HepG2 (cell line): ENCODE measurements around the gene HRC. TPM values are rescaled to one million over a fixed set of nuclear protein-coding genes. Genes with fewer than 3 reads are reported as not detected.

Experiments used
- ATF7-NPFF ChIP-seq: sonication (generic); formaldehyde crosslinking; IDR thresholded peaks from 2 replicates; pipeline ENCODE4 v1.8.1; 2023; ENCODE audit warnings: mild to moderate bottlenecking, low read depth, missing genetic modification reagents, moderate library complexity
- BCL3 ChIP-seq: sonication (generic); formaldehyde crosslinking; IDR thresholded peaks from 2 replicates; pipeline ENCODE4 v1.5.1; 2020; ENCODE audit warnings: mild to moderate bottlenecking, missing genetic modification reagents, moderate library complexity
- CAMTA2 ChIP-seq: sonication (generic); formaldehyde crosslinking; IDR thresholded peaks from 2 replicates; pipeline ENCODE4 v1.4.0; 2020; ENCODE audit warnings: mild to moderate bottlenecking, missing genetic modification reagents, borderline replicate concordance
- CHD4 ChIP-seq: fragments of 200-600 bp; sonication (generic); IDR thresholded peaks from 2 replicates; pipeline ENCODE4 v1.7.0; 2017; ENCODE audit warnings: mild to moderate bottlenecking, low read length, borderline replicate concordance
- HNRNPLL ChIP-seq: fragments of 200-400 bp; formaldehyde crosslinking; IDR thresholded peaks from 2 replicates; pipeline ENCODE4 v1.6.1; 2017; ENCODE audit warnings: mild to moderate bottlenecking, low read depth, low read length; ENCODE audit not compliant: poor library complexity, severe bottlenecking
- KDM3A ChIP-seq: IDR thresholded peaks from 2 replicates; pipeline ENCODE4 v1.6.1; 2018; ENCODE audit warnings: low read depth, missing compliant biosample characterization
- MTF1 ChIP-seq: sonication (generic); formaldehyde crosslinking; IDR thresholded peaks from 2 replicates; pipeline ENCODE4 v1.5.0; 2020; ENCODE audit warnings: missing genetic modification reagents
- MYC ChIP-seq: sonication (generic); formaldehyde crosslinking; IDR thresholded peaks from 2 replicates; pipeline ENCODE4 v1.9.0; 2021; ENCODE audit warnings: missing genetic modification reagents, borderline replicate concordance
- PHF8 ChIP-seq: sonication (generic); formaldehyde crosslinking; IDR thresholded peaks from 2 replicates; pipeline ENCODE4 v1.5.0; 2020; ENCODE audit warnings: missing genetic modification reagents
- SAP130 ChIP-seq: IDR thresholded peaks from 2 replicates; pipeline ENCODE4 v1.6.1; 2016; ENCODE audit warnings: low read depth
- SMAD1 ChIP-seq: sonication (generic); formaldehyde crosslinking; IDR thresholded peaks from 2 replicates; pipeline ENCODE4 v1.4.0; 2020; ENCODE audit warnings: missing genetic modification reagents, low read depth, mild to moderate bottlenecking, borderline replicate concordance
- ZBTB20 ChIP-seq: sonication (generic); formaldehyde crosslinking; IDR thresholded peaks from 2 replicates; pipeline ENCODE4 v1.8.1; 2023; ENCODE audit warnings: missing genetic modification reagents, low read depth, mild to moderate bottlenecking, borderline replicate concordance
- ZBTB7B ChIP-seq: sonication (generic); formaldehyde crosslinking; IDR thresholded peaks from 2 replicates; pipeline ENCODE4 v1.4.0; 2020; ENCODE audit warnings: missing genetic modification reagents
- ZNF510 ChIP-seq: sonication (generic); formaldehyde crosslinking; IDR thresholded peaks from 2 replicates; pipeline ENCODE4 v1.4.0; 2020; ENCODE audit warnings: low read depth, mild to moderate bottlenecking, missing genetic modification reagents
- ZNF512B ChIP-seq: sonication (generic); formaldehyde crosslinking; IDR thresholded peaks from 2 replicates; pipeline ENCODE4 v1.5.1; 2020; ENCODE audit warnings: missing genetic modification reagents, mild to moderate bottlenecking, borderline replicate concordance
- polyA plus RNA-seq, 8 experiments: library from polyadenylated mRNA; depleted of rRNA in 3 of 8; stranded (reverse) in 7 of 8; unstranded in 1 of 8; fragments of >200 nt; fragmentation: Illumina TruSeq in 4 of 8; extraction: Trizol in 4 of 8; gene quantifications; 2 replicates each; pipeline versions ENCODE4 v1.2.1 to v1.2.3, GENCODE V29; 2011 to 2016; ENCODE audit warnings: low read depth in 4 of 8, missing spikeins in 1 of 8, mixed read lengths in 1 of 8; ENCODE audit not compliant: insufficient read depth in 1 of 8
- total RNA-seq, 5 experiments: library from RNA; depleted of rRNA; stranded (reverse); fragments of >200 nt; fragmentation: Illumina TruSeq; extraction: Trizol; gene quantifications; 2 replicates each; pipeline ENCODE4 v1.2.3, GENCODE V29; 2016; ENCODE audit warnings: low read depth in 1 of 5
- TF ChIP-seq, protein P1 (sequence below): sonication (generic); formaldehyde crosslinking; IDR thresholded peaks from 2 replicates; pipeline ENCODE4 v1.9.0; 2022; ENCODE audit warnings: missing genetic modification reagents, mild to moderate bottlenecking, borderline replicate concordance
- TF ChIP-seq, protein P2 (sequence below): sonication (generic); formaldehyde crosslinking; IDR thresholded peaks from 2 replicates; pipeline ENCODE4 v1.8.1; 2022; ENCODE audit warnings: low read depth, mild to moderate bottlenecking, missing genetic modification reagents
- TF ChIP-seq, protein P3 (sequence below): IDR thresholded peaks from 2 replicates; pipeline ENCODE4 v1.6.1; 2016; ENCODE audit warnings: mild to moderate bottlenecking, missing biosample characterization, missing genetic modification reagents

Gene HRC
- total and polyA plus RNA-seq, 2 of the 13 experiments (the other 11 are each of a cell fraction or from before 2014, with no cell fraction given), result 3.6 to 15.4 TPM

- TF ChIP-seq, protein P1, sequence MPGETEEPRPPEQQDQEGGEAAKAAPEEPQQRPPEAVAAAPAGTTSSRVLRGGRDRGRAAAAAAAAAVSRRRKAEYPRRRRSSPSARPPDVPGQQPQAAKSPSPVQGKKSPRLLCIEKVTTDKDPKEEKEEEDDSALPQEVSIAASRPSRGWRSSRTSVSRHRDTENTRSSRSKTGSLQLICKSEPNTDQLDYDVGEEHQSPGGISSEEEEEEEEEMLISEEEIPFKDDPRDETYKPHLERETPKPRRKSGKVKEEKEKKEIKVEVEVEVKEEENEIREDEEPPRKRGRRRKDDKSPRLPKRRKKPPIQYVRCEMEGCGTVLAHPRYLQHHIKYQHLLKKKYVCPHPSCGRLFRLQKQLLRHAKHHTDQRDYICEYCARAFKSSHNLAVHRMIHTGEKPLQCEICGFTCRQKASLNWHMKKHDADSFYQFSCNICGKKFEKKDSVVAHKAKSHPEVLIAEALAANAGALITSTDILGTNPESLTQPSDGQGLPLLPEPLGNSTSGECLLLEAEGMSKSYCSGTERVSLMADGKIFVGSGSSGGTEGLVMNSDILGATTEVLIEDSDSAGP (CRISPR knock-in tag), result peak; percentile 29; the same call in 1 of the 2 replicates
- TF ChIP-seq ATF7-NPFF (CRISPR knock-in tag) (no peak), ZBTB20 (CRISPR knock-in tag) (no peak), SAP130 (CRISPR knock-in tag) (0 out of 2 replicates have a peak, but pooled peaks have one; percentile 33), HNRNPLL (peak; percentile 30), PHF8 (CRISPR knock-in tag) (peak; percentile 21; the same call in 1 of the 2 replicates), ZNF510 (no peak), MYC (peak; percentile 34; the same call in 1 of the 2 replicates), ZNF512B (CRISPR knock-in tag) (no peak), CHD4 (no peak), KDM3A (CRISPR knock-in tag) (0 out of 2 replicates have a peak, but pooled peaks have one; percentile 37), CAMTA2 (CRISPR knock-in tag) (no peak), MTF1 (CRISPR knock-in tag) (no peak), BCL3 (CRISPR knock-in tag) (0 out of 2 replicates have a peak, but pooled peaks have one; percentile 51), ZBTB7B (CRISPR knock-in tag) (no peak), SMAD1 (peak; percentile 23; the same call in 1 of the 2 replicates)
- TF ChIP-seq, protein P2, sequence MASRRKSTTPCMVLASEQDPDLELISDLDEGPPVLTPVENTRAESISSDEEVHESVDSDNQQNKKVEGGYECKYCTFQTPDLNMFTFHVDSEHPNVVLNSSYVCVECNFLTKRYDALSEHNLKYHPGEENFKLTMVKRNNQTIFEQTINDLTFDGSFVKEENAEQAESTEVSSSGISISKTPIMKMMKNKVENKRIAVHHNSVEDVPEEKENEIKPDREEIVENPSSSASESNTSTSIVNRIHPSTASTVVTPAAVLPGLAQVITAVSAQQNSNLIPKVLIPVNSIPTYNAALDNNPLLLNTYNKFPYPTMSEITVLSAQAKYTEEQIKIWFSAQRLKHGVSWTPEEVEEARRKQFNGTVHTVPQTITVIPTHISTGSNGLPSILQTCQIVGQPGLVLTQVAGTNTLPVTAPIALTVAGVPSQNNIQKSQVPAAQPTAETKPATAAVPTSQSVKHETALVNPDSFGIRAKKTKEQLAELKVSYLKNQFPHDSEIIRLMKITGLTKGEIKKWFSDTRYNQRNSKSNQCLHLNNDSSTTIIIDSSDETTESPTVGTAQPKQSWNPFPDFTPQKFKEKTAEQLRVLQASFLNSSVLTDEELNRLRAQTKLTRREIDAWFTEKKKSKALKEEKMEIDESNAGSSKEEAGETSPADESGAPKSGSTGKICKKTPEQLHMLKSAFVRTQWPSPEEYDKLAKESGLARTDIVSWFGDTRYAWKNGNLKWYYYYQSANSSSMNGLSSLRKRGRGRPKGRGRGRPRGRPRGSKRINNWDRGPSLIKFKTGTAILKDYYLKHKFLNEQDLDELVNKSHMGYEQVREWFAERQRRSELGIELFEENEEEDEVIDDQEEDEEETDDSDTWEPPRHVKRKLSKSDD (CRISPR knock-in tag), result 0 out of 2 replicates have a peak, but pooled peaks have one; percentile 43
- TF ChIP-seq, protein P3, sequence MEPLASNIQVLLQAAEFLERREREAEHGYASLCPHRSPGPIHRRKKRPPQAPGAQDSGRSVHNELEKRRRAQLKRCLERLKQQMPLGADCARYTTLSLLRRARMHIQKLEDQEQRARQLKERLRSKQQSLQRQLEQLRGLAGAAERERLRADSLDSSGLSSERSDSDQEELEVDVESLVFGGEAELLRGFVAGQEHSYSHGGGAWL (CRISPR knock-in tag), result peak; percentile 36; the same call in 1 of the 2 replicates
Observed at GRCh38 chr19:49145573-49146407, 9.4 kb downstream of the HRC start (continued).
